ENCODE results near the gene CDH13.

The CDH13 gene

GRCh38 chr16:83481589-83481988 is 854.8 kb downstream of the CDH13 start:
- Mint-ChIP-seq H3K27me3 (no peaks in the 10 kb centered on the region), H3K4me1 (ENCODE audit: low read depth) (no peaks in the 10 kb centered on the region), H3K4me3 (no peak overlapping the region), H3K36me3 (ENCODE audit: low read depth) (no peaks in the 10 kb centered on the region), H3K9me3 (no peaks in the 10 kb centered on the region), H3K27ac (no peak overlapping the region)
- intact Hi-C loops (cut with micrococcal nuclease): no loop called here

- no peaks in the 10 kb centered on the region for H3K4me1 Mint-ChIP-seq (ENCODE audit: low read depth)
- no peak overlapping the region for H3K27ac Mint-ChIP-seq
- H3K27me3 Mint-ChIP-seq: no peaks in the 10 kb centered on the region
- intact Hi-C loops (cut with micrococcal nuclease): no loop called here
- H3K4me3 Mint-ChIP-seq: no peak overlapping the region
- H3K36me3 Mint-ChIP-seq (ENCODE audit: low read depth): no peaks in the 10 kb centered on the region
- no peaks in the 10 kb centered on the region for H3K9me3 Mint-ChIP-seq
Measured at GRCh38 chr16:83482545-83483162, 855.9 kb downstream of the CDH13 start.

- H3K27me3 Mint-ChIP-seq: peaks cover 2% of the 10 kb centered on the region
- no peaks in the 10 kb centered on the region for H3K36me3 Mint-ChIP-seq (ENCODE audit: low read depth)
- no peak overlapping the region for H3K27ac Mint-ChIP-seq
- no peaks in the 10 kb centered on the region for H3K9me3 Mint-ChIP-seq
- no peaks in the 10 kb centered on the region for H3K4me1 Mint-ChIP-seq (ENCODE audit: low read depth)
- H3K4me3 Mint-ChIP-seq: no peak overlapping the region
- intact Hi-C loops (cut with micrococcal nuclease): no loop called here
Measured at GRCh38 chr16:83490073-83490472, 863.3 kb downstream of the CDH13 start.

- H3K4me1 Mint-ChIP-seq (ENCODE audit: low read depth): no peaks in the 10 kb centered on the region
- H3K27me3 Mint-ChIP-seq: peaks cover 2% of the 10 kb centered on the region
- no peaks in the 10 kb centered on the region for H3K36me3 Mint-ChIP-seq (ENCODE audit: low read depth)
- no peaks in the 10 kb centered on the region for H3K9me3 Mint-ChIP-seq
- intact Hi-C loops (cut with micrococcal nuclease): no loop called here
- H3K27ac Mint-ChIP-seq: no peak overlapping the region
- no peak overlapping the region for H3K4me3 Mint-ChIP-seq
Measured at GRCh38 chr16:83494459-83494858, 867.7 kb downstream of the CDH13 start.

- H3K4me1 Mint-ChIP-seq (ENCODE audit: low read depth): no peaks in the 10 kb centered on the region
- no peaks in the 10 kb centered on the region for H3K27me3 Mint-ChIP-seq
- H3K4me3 Mint-ChIP-seq: no peak overlapping the region
- intact Hi-C loops (cut with micrococcal nuclease): no loop called here
- H3K9me3 Mint-ChIP-seq: no peaks in the 10 kb centered on the region
- no peaks in the 10 kb centered on the region for H3K36me3 Mint-ChIP-seq (ENCODE audit: low read depth)
- H3K27ac Mint-ChIP-seq: no peak overlapping the region
Measured at GRCh38 chr16:83501481-83501880, 874.7 kb downstream of the CDH13 start.

- H3K36me3 Mint-ChIP-seq (ENCODE audit: low read depth): no peaks in the 10 kb centered on the region
- no peaks in the 10 kb centered on the region for H3K9me3 Mint-ChIP-seq
- no peak overlapping the region for H3K4me3 Mint-ChIP-seq
- H3K4me1 Mint-ChIP-seq (ENCODE audit: low read depth): no peaks in the 10 kb centered on the region
- peaks cover 1% of the 10 kb centered on the region for H3K27me3 Mint-ChIP-seq
- no peak overlapping the region for H3K27ac Mint-ChIP-seq
- intact Hi-C loops (cut with micrococcal nuclease): no loop called here
Measured at GRCh38 chr16:83508295-83508694, 881.5 kb downstream of the CDH13 start.

- no peak overlapping the region for H3K4me3 Mint-ChIP-seq
- no peaks in the 10 kb centered on the region for H3K36me3 Mint-ChIP-seq (ENCODE audit: low read depth)
- H3K27ac Mint-ChIP-seq: no peak overlapping the region
- peaks cover 1% of the 10 kb centered on the region for H3K27me3 Mint-ChIP-seq
- H3K4me1 Mint-ChIP-seq (ENCODE audit: low read depth): no peaks in the 10 kb centered on the region
- no peaks in the 10 kb centered on the region for H3K9me3 Mint-ChIP-seq
- intact Hi-C loops (cut with micrococcal nuclease): no loop called here
Measured at GRCh38 chr16:83509316-83509715, 882.5 kb downstream of the CDH13 start.

- Mint-ChIP-seq H3K9me3 (no peaks in the 10 kb centered on the region), H3K36me3 (ENCODE audit: low read depth) (no peaks in the 10 kb centered on the region), H3K27ac (no peak overlapping the region), H3K4me3 (no peak overlapping the region), H3K27me3 (peaks cover 1% of the 10 kb centered on the region), H3K4me1 (ENCODE audit: low read depth) (no peaks in the 10 kb centered on the region)
- intact Hi-C loops (cut with micrococcal nuclease): no loop called here
Measured at GRCh38 chr16:83510906-83511305, 884.1 kb downstream of the CDH13 start.

GRCh38 chr16:83513008-83513755 is 886.4 kb downstream of the CDH13 start:
- H3K27ac Mint-ChIP-seq: no peak overlapping the region
- intact Hi-C loops (cut with micrococcal nuclease): no loop called here
- H3K27me3 Mint-ChIP-seq: no peaks in the 10 kb centered on the region
- no peak overlapping the region for H3K4me3 Mint-ChIP-seq
- H3K9me3 Mint-ChIP-seq: peaks cover 18% of the 10 kb centered on the region
- no peaks in the 10 kb centered on the region for H3K4me1 Mint-ChIP-seq (ENCODE audit: low read depth)
- H3K36me3 Mint-ChIP-seq (ENCODE audit: low read depth): no peaks in the 10 kb centered on the region

GRCh38 chr16:83515395-83515794 is 888.6 kb downstream of the CDH13 start:
- no peaks in the 10 kb centered on the region for H3K4me1 Mint-ChIP-seq (ENCODE audit: low read depth)
- H3K27ac Mint-ChIP-seq: no peak overlapping the region
- H3K9me3 Mint-ChIP-seq: peaks cover 28% of the 10 kb centered on the region
- no peak overlapping the region for H3K4me3 Mint-ChIP-seq
- H3K36me3 Mint-ChIP-seq (ENCODE audit: low read depth): no peaks in the 10 kb centered on the region
- intact Hi-C loops (cut with micrococcal nuclease): no loop called here
- H3K27me3 Mint-ChIP-seq: no peaks in the 10 kb centered on the region

- H3K4me3 Mint-ChIP-seq: no peak overlapping the region
- peaks cover 28% of the 10 kb centered on the region for H3K9me3 Mint-ChIP-seq
- intact Hi-C loops (cut with micrococcal nuclease): no loop called here
- no peaks in the 10 kb centered on the region for H3K4me1 Mint-ChIP-seq (ENCODE audit: low read depth)
- H3K27me3 Mint-ChIP-seq: no peaks in the 10 kb centered on the region
- no peaks in the 10 kb centered on the region for H3K36me3 Mint-ChIP-seq (ENCODE audit: low read depth)
- H3K27ac Mint-ChIP-seq: no peak overlapping the region
Measured at GRCh38 chr16:83516931-83517330, 890.2 kb downstream of the CDH13 start.

GRCh38 chr16:83517398-83517797 is 890.6 kb downstream of the CDH13 start:
- Mint-ChIP-seq H3K27ac (no peak overlapping the region), H3K27me3 (no peaks in the 10 kb centered on the region), H3K9me3 (peaks cover 28% of the 10 kb centered on the region), H3K4me1 (ENCODE audit: low read depth) (no peaks in the 10 kb centered on the region), H3K4me3 (no peak overlapping the region), H3K36me3 (ENCODE audit: low read depth) (no peaks in the 10 kb centered on the region)
- intact Hi-C loops (cut with micrococcal nuclease): no loop called here

GRCh38 chr16:83520596-83520995 is 893.8 kb downstream of the CDH13 start:
- no peaks in the 10 kb centered on the region for H3K4me1 Mint-ChIP-seq (ENCODE audit: low read depth)
- intact Hi-C loops (cut with micrococcal nuclease): no loop called here

GRCh38 chr16:83530293-83530692 is 903.5 kb downstream of the CDH13 start:
- Mint-ChIP-seq H3K9me3 (no peaks in the 10 kb centered on the region), H3K4me3 (no peak overlapping the region), H3K4me1 (ENCODE audit: low read depth) (no peaks in the 10 kb centered on the region), H3K27me3 (no peaks in the 10 kb centered on the region), H3K27ac (no peak overlapping the region), H3K36me3 (ENCODE audit: low read depth) (no peaks in the 10 kb centered on the region)
- intact Hi-C loops (cut with micrococcal nuclease): no loop called here

More at GRCh38 chr16:83520596-83520995, 893.8 kb downstream of the CDH13 start:
- Mint-ChIP-seq H3K27me3 (no peaks in the 10 kb centered on the region), H3K36me3 (ENCODE audit: low read depth) (no peaks in the 10 kb centered on the region), H3K4me3 (no peak overlapping the region), H3K9me3 (peaks cover 28% of the 10 kb centered on the region), H3K27ac (no peak overlapping the region)

GRCh38 chr16:83532634-83533033 is 905.9 kb downstream of the CDH13 start:
- Mint-ChIP-seq H3K27me3 (no peaks in the 10 kb centered on the region), H3K4me3 (no peak overlapping the region), H3K36me3 (ENCODE audit: low read depth) (no peaks in the 10 kb centered on the region), H3K9me3 (no peaks in the 10 kb centered on the region), H3K27ac (no peak overlapping the region), H3K4me1 (ENCODE audit: low read depth) (no peaks in the 10 kb centered on the region)
- intact Hi-C loops (cut with micrococcal nuclease): no loop called here
